GM18858 (cell line): Measurements from ENCODE around the gene CD163L1.

ENCODE experiments used
- ATAC-seq: cut with Tn5 transposase; IDR thresholded peaks from one replicate; pipeline ENCODE4 v1.9.1; 2021; ENCODE audit not compliant: unreplicated experiment

The CD163L1 gene

DNA sequence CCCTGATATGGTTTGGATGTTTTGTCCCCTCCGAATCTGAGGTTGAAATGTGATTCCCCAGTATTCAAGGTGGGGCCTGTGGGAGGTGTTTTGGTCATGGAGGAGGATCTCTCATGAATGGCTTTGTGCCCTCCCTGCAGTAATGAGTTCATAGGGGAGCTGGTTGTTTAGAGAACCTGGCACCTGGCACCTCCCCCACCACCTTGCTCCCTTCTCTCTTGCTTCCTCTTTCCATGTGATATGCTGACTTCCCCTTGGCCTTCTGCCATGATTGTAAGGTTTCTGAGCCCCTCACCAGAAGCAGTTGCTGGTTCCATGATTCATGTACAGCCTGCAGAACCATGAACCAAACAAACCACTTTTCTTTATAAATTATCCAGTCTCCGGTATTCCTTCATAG lies 32.6 kb downstream of the CD163L1 start:
- ATAC-seq: no peak

DNA sequence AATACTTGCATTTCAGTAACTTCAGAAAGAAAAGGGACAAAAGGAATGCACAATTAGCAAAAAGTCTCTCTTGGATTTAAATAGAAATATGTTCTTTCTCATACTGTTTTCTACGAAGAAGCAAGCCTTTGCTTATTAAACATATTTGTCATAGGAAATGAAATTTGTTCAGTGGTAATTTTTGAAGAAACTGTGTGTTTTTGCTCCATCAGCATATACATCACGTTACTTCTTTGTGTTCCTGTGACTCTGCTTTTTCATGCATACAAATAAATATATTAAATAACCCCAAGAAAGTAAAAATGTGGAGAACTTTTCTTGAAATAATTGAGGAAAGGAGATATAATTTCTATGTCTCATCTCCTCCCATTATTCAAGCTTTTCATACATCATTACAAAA lies 39.7 kb downstream of the CD163L1 start:
- ATAC-seq: no peak

DNA sequence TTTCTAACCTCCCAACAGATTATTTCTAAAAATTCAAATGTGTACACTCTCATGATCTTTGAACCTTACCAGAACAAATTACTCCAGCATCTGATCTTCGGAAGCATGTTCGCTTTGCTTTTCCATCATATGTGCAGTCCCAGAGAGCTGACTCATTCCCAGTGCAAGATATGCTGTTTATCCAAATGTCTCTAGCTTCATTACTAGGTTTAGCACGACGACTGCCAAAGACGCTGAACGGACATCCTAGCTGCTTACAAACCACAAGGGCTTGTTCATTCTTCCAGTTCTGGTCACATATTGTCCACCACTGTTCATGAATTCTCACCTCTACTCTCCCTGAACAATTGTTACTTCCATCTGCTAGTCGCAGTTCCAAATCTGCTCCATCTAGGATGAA lies 40.5 kb downstream of the CD163L1 start:
- ATAC-seq: no peak

DNA sequence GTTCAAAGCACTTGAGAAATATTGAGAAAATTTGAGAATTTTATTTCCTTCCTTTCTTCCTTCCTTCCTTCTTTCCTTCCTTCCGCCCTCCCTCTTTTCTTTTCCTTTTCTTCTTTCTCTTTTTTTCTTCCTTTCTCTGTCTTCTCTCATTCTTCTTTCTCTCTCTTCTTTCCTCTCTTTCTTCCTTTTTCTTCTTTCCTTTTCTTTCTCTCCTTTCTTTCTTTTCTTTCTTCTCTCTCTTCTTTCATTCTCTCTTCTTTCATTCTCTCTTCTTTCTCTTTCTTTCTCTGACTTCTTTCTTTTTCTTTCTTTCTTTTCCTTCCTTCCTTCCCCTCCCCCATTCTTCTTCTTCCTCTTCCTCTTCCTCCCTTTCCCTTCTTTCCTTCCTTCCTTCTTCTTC lies 44.9 kb downstream of the CD163L1 start:
- ATAC-seq: no peak

DNA sequence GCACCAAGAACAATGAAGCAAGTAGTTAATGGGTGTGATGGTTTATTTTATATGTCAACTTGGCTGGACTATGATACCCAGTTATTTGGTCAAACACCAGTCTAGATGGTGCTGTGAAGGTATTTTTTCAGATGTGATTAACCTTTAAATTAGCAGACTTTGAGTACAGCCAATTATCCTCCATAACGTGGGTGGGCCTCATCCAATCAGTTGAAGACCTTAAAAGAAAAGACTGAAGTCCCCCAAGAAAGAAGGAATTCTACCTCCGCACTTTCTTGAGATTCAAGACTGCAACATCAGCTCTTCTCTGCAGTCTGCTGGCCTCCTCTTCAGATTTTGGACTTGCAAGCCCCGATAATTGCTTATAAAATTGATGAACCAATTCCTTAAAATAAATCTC lies 47.5 kb downstream of the CD163L1 start:
- ATAC-seq: no peak

DNA sequence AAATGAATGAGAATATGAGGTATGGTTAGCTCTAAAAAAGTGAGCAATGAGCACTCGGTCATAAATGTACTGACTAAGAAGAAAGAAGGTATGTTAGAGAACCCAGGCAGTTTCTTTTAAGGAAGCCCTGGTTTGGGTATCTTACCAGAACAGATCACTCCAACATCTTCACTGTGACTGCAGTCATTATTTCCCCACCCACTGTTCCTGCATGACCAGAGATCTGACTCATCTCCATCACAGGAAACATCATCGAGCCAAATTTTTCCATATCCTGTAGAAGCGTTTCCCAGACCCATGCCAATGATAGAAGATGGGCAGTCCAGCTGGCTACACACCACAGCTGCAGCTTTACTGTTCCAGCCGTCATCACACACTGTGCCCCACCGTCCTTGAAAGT lies 48.0 kb downstream of the CD163L1 start:
- no peak for ATAC-seq

DNA sequence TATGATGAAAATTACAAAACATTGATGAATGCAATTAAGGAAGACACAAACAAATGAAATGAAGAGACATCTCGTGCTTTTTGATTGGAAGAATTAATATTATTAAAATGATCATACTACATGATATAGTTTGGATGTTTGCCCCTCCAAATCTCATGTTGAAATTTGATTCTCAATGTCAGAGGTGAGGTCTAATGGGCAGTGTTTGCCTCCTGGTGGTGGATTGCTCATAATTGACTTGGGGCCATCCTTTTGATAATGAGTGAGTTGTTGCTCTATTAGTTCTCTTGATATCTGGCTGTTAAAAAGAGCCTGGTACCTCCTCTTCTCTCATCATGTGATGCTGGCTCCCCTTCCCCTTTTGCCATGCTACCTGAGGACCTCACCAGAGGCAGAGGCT lies 56.7 kb downstream of the CD163L1 start:
- no peak for ATAC-seq

DNA sequence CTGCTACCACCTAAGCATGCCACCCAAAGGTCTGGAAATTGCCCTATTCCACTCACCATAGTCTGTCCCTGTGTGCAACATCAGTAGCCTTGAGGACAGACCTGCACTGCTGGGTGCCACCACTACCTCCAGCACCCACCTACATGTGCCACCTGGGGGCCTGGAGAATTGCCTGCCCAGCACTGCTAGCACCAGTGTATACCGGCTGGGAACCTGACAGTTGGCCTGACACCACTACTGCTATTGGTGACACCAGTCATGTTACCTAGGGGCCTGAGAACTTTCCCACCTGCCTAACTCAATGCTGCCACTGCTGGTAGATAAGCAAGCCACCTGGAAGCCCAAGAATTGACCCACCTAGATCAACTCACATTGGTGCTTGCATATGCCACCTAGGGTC lies 60.8 kb downstream of the CD163L1 start:
- ATAC-seq: no peak

DNA sequence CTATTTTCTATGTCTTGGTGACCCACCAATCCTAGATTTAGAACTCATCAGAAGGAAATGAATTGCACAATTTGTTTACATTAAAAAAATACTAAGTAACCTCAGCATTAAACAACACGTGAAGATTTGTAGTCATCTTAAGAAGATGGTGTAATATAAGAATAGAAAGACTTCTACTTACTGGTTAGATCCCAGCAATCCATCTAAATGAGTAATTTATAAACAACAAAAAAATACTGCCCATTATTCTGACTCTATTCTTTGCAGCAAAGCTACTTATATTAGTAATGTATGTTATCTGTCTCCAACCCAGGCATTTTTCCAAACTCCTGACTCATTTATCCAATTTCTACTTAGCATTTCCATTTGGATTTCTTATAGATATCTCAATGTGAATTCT lies 67.8 kb downstream of the CD163L1 start:
- ATAC-seq: no peak

DNA sequence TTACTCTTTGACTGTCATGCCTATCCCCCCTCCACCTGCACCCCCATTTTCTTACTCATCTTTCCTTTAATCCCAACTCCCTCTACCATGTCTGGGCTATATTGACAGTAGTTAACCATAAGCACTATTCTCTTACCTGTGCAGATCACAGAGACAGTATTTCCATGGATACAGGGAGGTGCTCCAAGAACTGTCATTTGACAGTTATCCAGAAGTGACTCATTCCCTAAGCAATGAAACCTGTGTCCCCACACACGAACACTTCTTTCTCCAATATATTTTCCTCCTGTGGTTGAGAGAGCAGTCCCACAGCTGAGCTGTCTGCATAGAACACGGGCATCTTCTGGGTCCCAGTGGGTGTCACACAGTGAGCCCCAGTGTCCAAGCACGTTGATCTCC lies 68.8 kb downstream of the CD163L1 start:
- no peak for ATAC-seq

DNA sequence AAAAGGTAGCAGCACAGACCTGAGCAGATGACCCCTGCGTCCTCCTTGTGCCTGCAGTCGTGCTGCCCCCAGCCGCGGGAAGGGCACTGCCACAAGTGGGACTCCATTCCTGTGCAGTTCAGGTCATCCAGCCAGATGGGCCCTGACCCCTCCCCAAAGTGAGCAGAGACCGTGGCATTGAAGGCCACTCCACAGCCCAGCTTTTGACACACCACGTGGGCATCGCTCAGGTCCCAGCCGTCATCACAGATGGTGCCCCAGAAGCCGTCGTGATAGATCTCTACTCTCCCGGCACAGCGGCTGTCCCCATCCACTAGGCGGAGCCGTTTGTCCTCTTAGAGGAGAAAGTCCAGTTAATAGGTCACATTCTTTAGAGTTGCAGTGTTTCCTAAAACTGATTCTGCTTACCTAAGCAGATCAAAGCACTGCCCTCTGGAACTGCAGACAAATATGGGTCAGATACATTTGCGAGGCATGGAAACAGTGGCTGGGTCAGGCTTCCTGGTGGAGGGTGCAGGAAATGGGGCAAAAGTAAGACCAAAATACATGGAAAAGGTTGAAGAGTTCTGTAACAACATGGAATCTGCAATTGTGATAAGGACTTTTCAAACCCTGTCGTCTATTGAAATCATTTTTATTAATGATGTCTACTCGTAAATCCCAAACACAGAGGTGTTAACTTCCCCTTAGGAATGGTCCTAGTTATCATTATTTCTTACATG lies 69.4 kb downstream of the CD163L1 start:
- ATAC-seq: no peak

DNA sequence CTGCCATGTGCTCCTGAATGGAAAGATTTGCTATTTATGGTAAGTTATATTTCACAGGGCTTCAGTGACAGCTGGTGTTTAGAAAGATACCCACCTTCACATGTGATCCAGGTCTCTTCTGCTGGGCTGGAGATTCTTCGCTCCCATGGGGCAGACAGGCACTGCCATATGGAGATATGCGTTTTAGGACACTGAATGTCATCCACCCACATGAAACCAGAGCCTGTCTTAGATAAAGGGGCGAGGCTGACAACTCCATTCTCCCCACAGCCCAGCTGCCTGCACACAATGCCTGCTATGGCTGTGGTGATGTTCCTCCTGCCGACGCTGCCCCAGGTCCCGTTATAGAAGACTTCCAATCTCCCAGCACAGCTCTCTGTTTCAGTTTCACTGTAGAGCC lies 70.7 kb downstream of the CD163L1 start:
- no peak for ATAC-seq

DNA sequence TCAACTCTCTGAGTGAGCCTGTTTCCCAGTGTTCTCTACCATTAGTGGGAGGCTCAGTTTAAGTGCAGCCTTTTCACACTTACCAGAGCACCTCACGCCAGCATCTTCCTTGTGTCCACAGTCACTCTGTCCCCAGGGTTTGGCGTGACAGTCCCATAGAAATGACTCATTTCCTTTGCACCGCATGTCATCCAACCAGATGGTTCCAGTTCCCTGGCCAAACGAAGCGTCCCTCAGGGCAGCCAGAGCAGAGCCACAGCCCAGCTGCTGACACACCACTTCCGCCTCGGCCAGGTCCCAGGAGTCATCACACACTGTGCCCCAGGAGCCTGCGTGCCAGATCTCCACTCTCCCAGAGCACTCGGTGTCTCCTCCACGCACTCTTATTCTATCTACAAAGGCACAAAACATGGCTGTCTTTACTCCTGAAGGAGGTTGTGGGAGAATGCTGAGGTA lies 74.7 kb downstream of the CD163L1 start:
- no peak for ATAC-seq

DNA sequence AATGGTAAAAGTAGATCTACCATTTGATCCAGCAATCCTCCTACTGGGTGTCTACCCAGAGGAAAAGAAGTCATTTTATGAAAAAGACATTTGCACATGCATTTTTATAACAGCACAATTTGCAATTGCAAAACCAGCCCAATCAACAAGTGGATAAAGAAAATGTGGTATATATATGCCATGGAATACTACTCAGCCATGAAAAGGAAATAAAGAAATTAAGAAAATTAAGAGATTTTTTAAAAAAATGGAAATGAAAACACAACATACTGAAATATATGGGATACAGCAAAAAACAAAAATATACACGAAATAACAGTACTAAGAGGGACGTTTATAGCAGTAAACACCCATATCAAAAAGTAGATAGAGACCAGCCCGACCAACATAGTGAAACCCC lies 81.2 kb downstream of the CD163L1 start:
- no peak for ATAC-seq

DNA sequence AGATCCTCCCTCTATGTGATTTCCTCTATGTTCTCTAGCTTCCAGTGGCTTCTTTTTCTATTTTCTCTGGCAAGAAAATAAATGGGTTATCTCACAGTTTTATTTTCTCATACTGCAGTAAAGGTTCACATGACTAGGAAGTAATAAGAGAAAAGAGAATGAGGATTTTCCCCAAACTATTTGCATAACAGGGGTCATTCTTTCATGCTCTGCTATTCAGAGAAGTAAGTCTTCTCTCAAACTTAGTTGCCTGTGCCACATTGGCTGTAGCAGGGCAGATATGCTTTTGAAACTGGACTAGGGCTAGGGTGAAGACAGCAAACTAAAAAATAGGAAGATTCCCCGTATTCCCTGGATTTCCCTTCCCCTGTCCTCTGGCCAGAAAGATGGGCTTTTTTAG lies 82.7 kb downstream of the CD163L1 start:
- no peak for ATAC-seq

DNA sequence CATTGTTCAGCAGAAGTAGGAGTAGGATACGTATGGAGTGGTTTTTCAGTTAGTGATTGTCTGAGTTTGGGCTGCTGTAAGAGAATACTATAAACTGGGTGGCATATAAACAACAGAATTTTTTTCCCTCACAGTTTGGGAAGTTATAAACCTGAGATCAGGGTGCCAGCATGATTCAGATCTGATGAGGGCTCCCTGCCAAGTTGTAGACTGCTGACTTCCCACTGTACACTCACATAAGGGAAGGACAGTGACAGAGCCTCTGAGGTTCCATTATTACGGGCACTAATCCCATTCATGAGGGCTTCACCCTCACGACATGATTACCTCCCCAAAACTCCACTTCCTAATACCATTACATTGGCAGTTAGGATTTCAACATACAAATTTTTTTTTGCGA lies 89.4 kb downstream of the CD163L1 start:
- no peak for ATAC-seq

DNA sequence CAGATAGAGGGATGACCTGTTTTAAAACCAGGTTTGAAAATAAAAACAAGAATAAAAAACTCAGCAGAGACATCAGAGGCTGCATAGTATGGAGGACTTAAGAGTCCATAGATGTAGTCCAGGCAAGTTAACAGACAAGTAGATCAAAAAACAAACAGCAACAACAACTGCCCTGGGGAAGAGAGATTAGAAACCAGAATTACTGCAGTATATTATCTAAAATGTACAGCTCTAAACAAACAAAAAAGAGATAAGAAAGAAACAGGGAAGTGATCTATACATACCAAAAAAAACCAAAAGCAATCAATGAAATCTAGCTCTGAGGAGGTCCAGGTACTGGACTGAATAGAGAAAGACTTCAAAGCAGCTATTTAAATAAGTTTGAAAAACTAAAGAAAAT lies 91.3 kb downstream of the CD163L1 start:
- no peak for ATAC-seq

DNA sequence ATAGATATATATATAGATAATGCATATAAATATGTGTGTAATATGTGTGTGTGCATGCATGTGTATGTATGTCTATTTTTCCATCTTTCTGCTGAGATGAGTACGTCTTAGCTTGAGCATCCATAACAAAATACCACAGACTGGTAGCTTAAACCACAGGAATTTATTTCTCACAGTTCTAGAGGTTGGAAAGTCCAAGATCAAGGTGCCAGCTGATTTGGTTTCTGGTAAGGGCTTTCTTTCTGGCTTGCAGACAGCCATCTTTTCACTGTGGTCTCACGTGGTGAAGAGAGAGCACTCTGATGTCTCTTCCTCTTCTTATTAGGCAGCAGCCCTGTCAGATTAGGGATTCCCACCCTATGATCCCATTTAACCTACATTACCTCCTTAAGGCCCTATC lies 92.8 kb downstream of the CD163L1 start:
- no peak for ATAC-seq

DNA sequence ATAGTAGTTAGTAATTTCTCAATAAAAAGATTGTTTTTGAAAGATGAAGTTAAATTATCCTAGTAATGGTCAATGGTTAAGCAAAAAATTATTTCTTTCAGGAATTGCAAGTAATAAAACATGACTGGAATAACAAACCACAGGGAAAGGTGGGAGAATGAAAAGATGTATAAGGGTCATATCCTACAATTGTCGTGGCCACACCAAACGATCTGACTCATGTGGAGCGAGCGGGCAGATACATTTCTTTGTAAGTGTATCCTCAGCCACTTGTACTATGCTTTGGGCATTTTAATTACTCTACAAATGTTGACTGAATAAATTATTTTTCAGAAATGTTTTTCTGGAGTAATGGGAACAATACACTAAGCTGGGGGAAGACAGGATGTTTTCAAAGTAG lies 94.5 kb downstream of the CD163L1 start:
- no peak for ATAC-seq

DNA sequence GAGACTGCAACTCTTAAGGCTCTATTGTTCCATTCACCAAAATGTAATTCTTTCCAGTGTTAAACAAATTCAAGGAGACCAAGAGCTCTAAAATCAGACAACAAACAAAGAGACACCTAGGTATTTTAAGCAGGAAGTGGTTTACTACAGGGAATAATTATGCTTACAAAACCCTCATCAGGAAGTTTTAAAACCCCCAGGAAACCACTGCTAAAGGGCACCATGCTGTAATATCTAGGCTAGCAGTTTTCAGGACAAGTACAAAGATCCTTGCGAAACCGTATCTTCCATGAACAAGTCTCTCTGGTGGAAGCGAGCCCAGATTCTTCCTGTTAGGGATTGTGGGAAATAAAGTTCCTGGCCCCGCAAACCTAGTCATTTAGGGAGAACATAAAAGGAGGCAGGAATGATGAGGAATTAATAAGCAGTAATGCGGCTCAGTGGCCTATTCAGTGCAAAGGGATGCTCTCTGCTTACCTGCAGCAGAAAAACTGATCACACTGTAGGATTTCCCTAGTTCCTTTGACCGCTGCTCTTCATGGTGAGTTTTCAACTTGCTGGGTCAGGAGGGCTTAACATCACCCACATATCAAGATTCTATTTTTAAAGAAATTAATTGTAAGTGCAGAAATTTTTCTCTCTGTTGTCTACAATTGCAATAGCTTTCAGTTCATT lies 97.3 kb downstream of the CD163L1 start:
- no peak for ATAC-seq

DNA sequence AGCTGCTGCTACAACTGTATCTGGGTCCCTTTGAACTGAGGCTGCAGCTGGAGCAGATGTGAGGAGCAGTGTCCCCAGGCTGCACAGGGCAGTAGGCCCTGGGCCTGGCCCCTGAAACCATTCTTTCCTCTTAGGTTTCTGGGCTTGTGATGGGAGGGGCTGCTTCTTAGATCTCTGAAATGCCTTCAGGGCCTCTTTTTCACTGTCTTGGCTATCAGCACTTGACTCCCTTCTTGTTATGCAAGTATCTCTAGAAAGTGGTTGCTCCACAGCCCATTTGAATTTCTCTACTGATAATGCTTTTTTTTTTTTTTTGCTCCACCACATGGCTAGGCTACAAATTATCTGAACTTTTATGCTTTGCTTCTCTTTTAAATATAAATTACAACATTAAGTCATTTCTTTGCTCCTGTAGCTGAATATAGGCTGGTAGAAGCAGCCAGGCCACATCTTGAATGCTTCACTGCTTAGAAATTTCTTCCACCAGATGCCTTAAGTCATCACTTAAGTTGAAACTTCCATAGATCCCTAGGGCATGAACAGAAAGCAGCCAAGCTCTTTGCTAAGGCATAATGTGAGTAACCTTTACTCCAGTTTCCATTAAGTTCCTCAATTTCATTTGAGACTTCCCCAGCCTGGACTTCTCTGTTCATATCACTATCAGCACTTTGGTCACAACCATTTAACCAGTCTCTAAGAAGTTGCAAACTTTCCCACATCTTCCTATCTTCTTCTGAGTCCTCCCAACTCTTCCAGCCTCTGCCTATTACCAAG lies 98.9 kb downstream of the CD163L1 start:
- ATAC-seq: no peak

DNA sequence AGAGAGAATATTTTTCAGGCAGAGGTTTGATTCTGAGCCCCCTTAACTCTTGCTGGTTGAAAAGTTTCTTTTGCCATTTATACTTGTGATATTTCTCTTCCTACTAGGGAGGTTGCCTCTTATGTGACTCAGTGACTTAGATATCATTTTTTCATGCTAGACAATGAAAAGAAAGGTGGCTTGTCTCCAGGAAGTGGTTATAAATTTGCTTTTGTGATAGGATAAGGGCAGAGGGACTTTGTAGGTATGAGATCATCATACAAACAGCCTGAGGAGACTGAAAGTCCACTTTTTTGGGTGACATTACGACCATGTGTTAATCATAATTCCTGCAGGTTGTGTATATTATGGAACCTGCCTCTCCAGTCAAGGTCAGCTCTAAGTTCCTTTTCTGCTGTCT lies 104.3 kb downstream of the CD163L1 start:
- ATAC-seq: no peak
